ENCODE results near the gene DDR2.
"Not testable (repeated sequence)": the region's sequence is repeated elsewhere in the genome, so short reads cannot be mapped to it uniquely, and the experiment has no call there.

Gene DDR2

GRCh38 chr1:162774007-162774406 lies 141.7 kb downstream of the DDR2 start:
- Histone ChIP-seq H2BK12ac (ENCODE audit: low read length in 2 of 2) (no peak overlapping the region), H2BK5ac (ENCODE audit: low read depth, low read length, poor library complexity, severe bottlenecking) (no peak overlapping the region), H2BK15ac (ENCODE audit: low read depth, poor library complexity, severe bottlenecking) (no peak overlapping the region), H3K27me3 (ENCODE audit: control insufficient read depth in 1 of 2, insufficient read depth in 1 of 2, low read length in 2 of 2) (no peaks in the 10 kb centered on the region), H3K4me3 (ENCODE audit: insufficient read depth in 1 of 2, low read depth in 1 of 2, low read length in 2 of 2) (no peak overlapping the region), H2AK5ac (ENCODE audit: low read length, severe bottlenecking) (no peak overlapping the region), H2BK120ac (ENCODE audit: low read depth, low read length) (no peak overlapping the region), H3K4ac (ENCODE audit: low read depth in 1 of 2, low read length in 2 of 2) (no peak overlapping the region), H3K23ac (ENCODE audit: low read length in 2 of 2) (no peak overlapping the region), H3K36me3 (ENCODE audit: control insufficient read depth in 1 of 2, insufficient read depth in 2 of 2, low read depth in 1 of 2, low read length in 2 of 2) (peaks cover 19 to 95% of the 10 kb centered on the region in 2 experiments), H4K91ac (ENCODE audit: low read length) (no peak overlapping the region), H3K9me3 (ENCODE audit: control insufficient read depth, low read length) (no peaks in the 10 kb centered on the region), H2AFZ (ENCODE audit: low read depth, low read length) (no peak overlapping the region), H3K18ac (ENCODE audit: low read depth in 1 of 2, low read length in 2 of 2) (no peak overlapping the region), H3K14ac (ENCODE audit: low read length in 2 of 2) (no peak overlapping the region), H3K4me2 (ENCODE audit: low read length, poor library complexity, severe bottlenecking) (no peak overlapping the region), H3K79me1 (replicated peaks; ENCODE audit: low read length, poor library complexity, severe bottlenecking) (no peaks in the 10 kb centered on the region), H3K4me1 (ENCODE audit: control insufficient read depth, insufficient read depth, low read depth, low read length) (no peaks in the 10 kb centered on the region), H3K27ac (ENCODE audit: low read length, poor library complexity, severe bottlenecking) (no peak overlapping the region), H4K8ac (ENCODE audit: low read length) (no peak overlapping the region), H3K9ac (ENCODE audit: low read length) (peak overlapping the region; percentile 68)
- DNase-seq: no peak

- H3K4me1 ChIP-seq (ENCODE audit: control insufficient read depth, insufficient read depth, low read depth, low read length): no peaks in the 10 kb centered on the region
- no peak overlapping the region for H3K27ac ChIP-seq (ENCODE audit: low read length, poor library complexity, severe bottlenecking)
- no peaks in the 10 kb centered on the region for H3K27me3 ChIP-seq (ENCODE audit: control insufficient read depth in 1 of 2, insufficient read depth in 1 of 2, low read length in 2 of 2)
- H2AK5ac ChIP-seq (ENCODE audit: low read length, severe bottlenecking): no peak overlapping the region
- no peak overlapping the region for H4K91ac ChIP-seq (ENCODE audit: low read length)
- H2BK12ac ChIP-seq (ENCODE audit: low read length in 2 of 2): no peak overlapping the region
- no peak overlapping the region for H2BK15ac ChIP-seq (ENCODE audit: low read depth, poor library complexity, severe bottlenecking)
- H3K79me1 ChIP-seq (replicated peaks; ENCODE audit: low read length, poor library complexity, severe bottlenecking): no peaks in the 10 kb centered on the region
- no peak overlapping the region for H3K4ac ChIP-seq (ENCODE audit: low read depth in 1 of 2, low read length in 2 of 2)
- no peak overlapping the region for H2BK120ac ChIP-seq (ENCODE audit: low read depth, low read length)
- peaks cover 14 to 97% of the 10 kb centered on the region in 2 experiments for H3K36me3 ChIP-seq (ENCODE audit: control insufficient read depth in 1 of 2, insufficient read depth in 2 of 2, low read depth in 1 of 2, low read length in 2 of 2)
- H4K8ac ChIP-seq (ENCODE audit: low read length): no peak overlapping the region
- no peak overlapping the region for H3K4me2 ChIP-seq (ENCODE audit: low read length, poor library complexity, severe bottlenecking)
- H3K23ac ChIP-seq (ENCODE audit: low read length in 2 of 2): no peak overlapping the region
- H2AFZ ChIP-seq (ENCODE audit: low read depth, low read length): no peak overlapping the region
- no peak overlapping the region for H3K9ac ChIP-seq (ENCODE audit: low read length)
- H2BK5ac ChIP-seq (ENCODE audit: low read depth, low read length, poor library complexity, severe bottlenecking): no peak overlapping the region
- H3K9me3 ChIP-seq (ENCODE audit: control insufficient read depth, low read length): no peaks in the 10 kb centered on the region
- H3K4me3 ChIP-seq (ENCODE audit: insufficient read depth in 1 of 2, low read depth in 1 of 2, low read length in 2 of 2): no peak overlapping the region
- 100% methylated on average over 1 of the region's 1 CpG for WGBS
- no peak overlapping the region for H3K14ac ChIP-seq (ENCODE audit: low read length in 2 of 2)
- H3K18ac ChIP-seq (ENCODE audit: low read depth in 1 of 2, low read length in 2 of 2): no peak overlapping the region
- DNase-seq: no peak
Measured at GRCh38 chr1:162779043-162779442, 146.8 kb downstream of the DDR2 start.

- H3K9ac ChIP-seq (ENCODE audit: low read length): no peak overlapping the region
- H3K79me1 ChIP-seq (replicated peaks; ENCODE audit: low read length, poor library complexity, severe bottlenecking): no peaks in the 10 kb centered on the region
- H4K91ac ChIP-seq (ENCODE audit: low read length): no peak overlapping the region
- H3K4me3 ChIP-seq (ENCODE audit: insufficient read depth in 1 of 2, low read depth in 1 of 2, low read length in 2 of 2): no peak overlapping the region
- H3K4ac ChIP-seq (ENCODE audit: low read depth in 1 of 2, low read length in 2 of 2): no peak overlapping the region
- H3K9me3 ChIP-seq (ENCODE audit: control insufficient read depth, low read length): no peaks in the 10 kb centered on the region
- no peak for DNase-seq
- no peak overlapping the region for H3K14ac ChIP-seq (ENCODE audit: low read length in 2 of 2)
- H2BK5ac ChIP-seq (ENCODE audit: low read depth, low read length, poor library complexity, severe bottlenecking): no peak overlapping the region
- H3K4me1 ChIP-seq (ENCODE audit: control insufficient read depth, insufficient read depth, low read depth, low read length): no peaks in the 10 kb centered on the region
- H3K27ac ChIP-seq (ENCODE audit: low read length, poor library complexity, severe bottlenecking): no peak overlapping the region
- H2AK5ac ChIP-seq (ENCODE audit: low read length, severe bottlenecking): no peak overlapping the region
- H4K8ac ChIP-seq (ENCODE audit: low read length): no peak overlapping the region
- peaks cover 5 to 84% of the 10 kb centered on the region in 2 experiments for H3K36me3 ChIP-seq (ENCODE audit: control insufficient read depth in 1 of 2, insufficient read depth in 2 of 2, low read depth in 1 of 2, low read length in 2 of 2)
- no peak overlapping the region for H2BK15ac ChIP-seq (ENCODE audit: low read depth, poor library complexity, severe bottlenecking)
- H3K4me2 ChIP-seq (ENCODE audit: low read length, poor library complexity, severe bottlenecking): no peak overlapping the region
- no peak overlapping the region for H3K18ac ChIP-seq (ENCODE audit: low read depth in 1 of 2, low read length in 2 of 2)
- H2BK12ac ChIP-seq (ENCODE audit: low read length in 2 of 2): no peak overlapping the region
- H3K27me3 ChIP-seq (ENCODE audit: control insufficient read depth in 1 of 2, insufficient read depth in 1 of 2, low read length in 2 of 2): no peaks in the 10 kb centered on the region
- H2AFZ ChIP-seq (ENCODE audit: low read depth, low read length): no peak overlapping the region
- no peak overlapping the region for H2BK120ac ChIP-seq (ENCODE audit: low read depth, low read length)
- H3K23ac ChIP-seq (ENCODE audit: low read length in 2 of 2): no peak overlapping the region
Measured at GRCh38 chr1:162782671-162783070, 150.4 kb downstream of the DDR2 start.

DNA sequence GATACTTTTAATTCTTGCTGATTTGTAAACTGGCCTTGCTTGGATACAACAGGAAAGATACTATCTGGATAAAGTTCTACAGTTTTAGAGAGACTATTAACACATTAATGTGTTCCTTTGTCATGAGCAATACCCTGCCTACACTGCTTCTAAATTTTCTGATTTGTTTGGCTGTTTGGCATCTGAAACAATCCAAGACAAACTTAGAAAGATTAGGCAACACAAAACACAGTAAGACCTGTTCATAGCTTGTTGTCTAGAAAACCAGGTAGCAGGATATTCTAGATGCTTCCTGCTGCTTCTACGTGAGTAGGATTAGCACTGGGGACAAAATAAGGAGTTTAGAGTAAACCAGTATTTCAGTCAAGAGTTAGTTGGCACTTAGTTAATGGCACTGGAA lies 152.7 kb downstream of the DDR2 start:
- not testable (repeated sequence) for H3K9ac ChIP-seq (ENCODE audit: low read length); H3K27me3 ChIP-seq (ENCODE audit: control insufficient read depth in 1 of 2, insufficient read depth in 1 of 2, low read length in 2 of 2)

More for the DNA sequence above, 152.7 kb downstream of the DDR2 start:
- not testable (repeated sequence) for H2BK120ac ChIP-seq (ENCODE audit: low read depth, low read length); H3K18ac ChIP-seq (ENCODE audit: low read depth in 1 of 2, low read length in 2 of 2); H3K4ac ChIP-seq (ENCODE audit: low read depth in 1 of 2, low read length in 2 of 2); DNase-seq; H3K4me3 ChIP-seq (ENCODE audit: insufficient read depth in 1 of 2, low read depth in 1 of 2, low read length in 2 of 2); H3K4me1 ChIP-seq (ENCODE audit: control insufficient read depth, insufficient read depth, low read depth, low read length); H2AK5ac ChIP-seq (ENCODE audit: low read length, severe bottlenecking); H3K4me2 ChIP-seq (ENCODE audit: low read length, poor library complexity, severe bottlenecking); H2BK15ac ChIP-seq (ENCODE audit: low read depth, poor library complexity, severe bottlenecking); H2AFZ ChIP-seq (ENCODE audit: low read depth, low read length); H4K91ac ChIP-seq (ENCODE audit: low read length); H3K27ac ChIP-seq (ENCODE audit: low read length, poor library complexity, severe bottlenecking); H2BK5ac ChIP-seq (ENCODE audit: low read depth, low read length, poor library complexity, severe bottlenecking); H2BK12ac ChIP-seq (ENCODE audit: low read length in 2 of 2); H3K23ac ChIP-seq (ENCODE audit: low read length in 2 of 2); H3K14ac ChIP-seq (ENCODE audit: low read length in 2 of 2); H3K79me1 ChIP-seq (replicated peaks; ENCODE audit: low read length, poor library complexity, severe bottlenecking); H4K8ac ChIP-seq (ENCODE audit: low read length); H3K9me3 ChIP-seq (ENCODE audit: control insufficient read depth, low read length)
- H3K36me3 ChIP-seq (ENCODE audit: control insufficient read depth in 1 of 2, insufficient read depth in 2 of 2, low read depth in 1 of 2, low read length in 2 of 2): peaks cover 3 to 61% of the 10 kb centered on the region in 2 experiments
- WGBS: 90% methylated on average over 1 of the region's 1 CpG
